Ramos (cell line): ENCODE data around the gene NRP1.
"Not testable (repeated sequence)": the region's sequence is repeated elsewhere in the genome, so short reads cannot be mapped to it uniquely, and the experiment has no call there.

Experiments used
- in situ Hi-C: fragments of 300-500 bp; cut with MboI; formaldehyde crosslinking; loops from one replicate; pipeline ENCODE4 v1.14.3; 2022; ENCODE audit warnings: low sequenced_read_pairs; ENCODE audit not compliant: unreplicated experiment

NRP1 gene

GRCh38 chr10:33224251-33224965 lies 110.1 kb downstream of the NRP1 start:
- in situ Hi-C loops = no loop called here

- in situ Hi-C loops = no loop called here
Measured at GRCh38 chr10:33223326-33224000, 111.0 kb downstream of the NRP1 start.

GRCh38 chr10:33222304-33222703 lies 112.2 kb downstream of the NRP1 start:
- in situ Hi-C loops = not testable (repeated sequence)

GRCh38 chr10:33217854-33218253 lies 116.6 kb downstream of the NRP1 start:
- in situ Hi-C loops = no loop called here

GRCh38 chr10:33216661-33217427 lies 117.6 kb downstream of the NRP1 start:
- in situ Hi-C loops = no loop called here

- in situ Hi-C loops = no loop called here
Measured at GRCh38 chr10:33215635-33216034, 118.8 kb downstream of the NRP1 start.

GRCh38 chr10:33215154-33215553 lies 119.3 kb downstream of the NRP1 start:
- in situ Hi-C loops = no loop called here

GRCh38 chr10:33214174-33214573 lies 120.3 kb downstream of the NRP1 start:
- in situ Hi-C loops = no loop called here

- in situ Hi-C loops = no loop called here
Measured at GRCh38 chr10:33212061-33212748, 122.3 kb downstream of the NRP1 start.

- in situ Hi-C loops = no loop called here
Measured at GRCh38 chr10:33211106-33211878, 123.2 kb downstream of the NRP1 start.

GRCh38 chr10:33209802-33210201 lies 124.7 kb downstream of the NRP1 start:
- in situ Hi-C loops = no loop called here

- in situ Hi-C loops = no loop called here
Measured at GRCh38 chr10:33208166-33208565, 126.3 kb downstream of the NRP1 start.

GRCh38 chr10:33204031-33204430 lies 130.4 kb downstream of the NRP1 start:
- in situ Hi-C loops = no loop called here

- in situ Hi-C loops = no loop called here
Measured at GRCh38 chr10:33201971-33202370, 132.5 kb downstream of the NRP1 start.

GRCh38 chr10:33201056-33201780 lies 133.2 kb downstream of the NRP1 start:
- in situ Hi-C loops = no loop called here

GRCh38 chr10:33199731-33200232 lies 134.7 kb downstream of the NRP1 start:
- in situ Hi-C loops = no loop called here

- in situ Hi-C loops = no loop called here
Measured at GRCh38 chr10:33198610-33199009, 135.9 kb downstream of the NRP1 start.

GRCh38 chr10:33196710-33197491 lies 137.6 kb downstream of the NRP1 start:
- in situ Hi-C loops = no loop called here
